H9 (cell line): ENCODE data around the gene CACNA1A. TPM values are rescaled to one million over a fixed set of nuclear protein-coding genes. Genes with fewer than 3 reads are reported as not detected.
"Not testable (repeated sequence)": the region's sequence is repeated elsewhere in the genome, so short reads cannot be mapped to it uniquely, and the experiment has no call there.

Experiments used
- DNase-seq: peaks from one replicate; pipeline ENCODE4 v3.0.0-alpha.2; 2017
- H2AFZ ChIP-seq: one replicate; pipeline ENCODE4 v1.6.1; 2013; ENCODE audit warnings: mild to moderate bottlenecking, low read length, control low read depth, moderate library complexity
- H2AK5ac ChIP-seq: 2 replicates; pipeline ENCODE4 v1.6.1; 2013; ENCODE audit warnings: low read length, control low read depth, mixed read lengths; ENCODE audit not compliant: insufficient read length
- H2BK120ac ChIP-seq: one replicate; pipeline ENCODE4 v1.6.1; 2013; ENCODE audit warnings: low read depth, mild to moderate bottlenecking, low read length, control low read depth, inconsistent platforms; ENCODE audit not compliant: poor library complexity, severe bottlenecking
- H2BK12ac ChIP-seq: 2 replicates; pipeline ENCODE4 v1.6.1; 2013; ENCODE audit warnings: low read length, control low read depth, mixed read lengths, low read depth; ENCODE audit not compliant: insufficient read length
- H2BK15ac ChIP-seq: 2 replicates; pipeline ENCODE4 v1.6.1; 2013; ENCODE audit warnings: low read depth, low read length, control low read depth
- H2BK20ac ChIP-seq: one replicate; pipeline ENCODE4 v1.6.1; 2013; ENCODE audit warnings: low read depth, mild to moderate bottlenecking, low read length, control low read depth, inconsistent platforms; ENCODE audit not compliant: poor library complexity, severe bottlenecking
- H2BK5ac ChIP-seq: 2 replicates; pipeline ENCODE4 v1.6.1; 2013; ENCODE audit warnings: low read length, control low read depth, mixed read lengths; ENCODE audit not compliant: insufficient read length
- H3K14ac ChIP-seq: 2 replicates; pipeline ENCODE4 v1.6.1; 2013; ENCODE audit warnings: low read length, control low read depth; ENCODE audit not compliant: insufficient read depth
- H3K18ac ChIP-seq: 2 replicates; pipeline ENCODE4 v1.6.1; 2013; ENCODE audit warnings: low read depth, mild to moderate bottlenecking, mixed read lengths, low read length, control low read depth; ENCODE audit not compliant: insufficient read length
- H3K23ac ChIP-seq: 2 replicates; pipeline ENCODE4 v1.6.1; 2013; ENCODE audit warnings: low read length, control low read depth, mixed read lengths, low read depth; ENCODE audit not compliant: insufficient read length
- H3K23me2 ChIP-seq: 2 replicates; pipeline ENCODE4 v1.6.1; 2013; ENCODE audit warnings: low read depth, mild to moderate bottlenecking, mixed read lengths, low read length, control low read depth; ENCODE audit not compliant: insufficient read length, poor library complexity, severe bottlenecking
- H3K27ac ChIP-seq: 2 replicates; pipeline ENCODE4 v1.5.1; 2013; ENCODE audit warnings: low read length, control low read depth, mixed read lengths, low read depth; ENCODE audit not compliant: insufficient read length
- H3K27me3 ChIP-seq: 2 replicates; pipeline ENCODE4 v1.6.1; 2013; ENCODE audit warnings: low read length, control low read depth, inconsistent platforms; ENCODE audit not compliant: insufficient read depth
- H3K4ac ChIP-seq: 2 replicates; pipeline ENCODE4 v1.6.1; 2013; ENCODE audit warnings: low read depth, mild to moderate bottlenecking, control low read depth, inconsistent platforms, low read length, moderate library complexity
- H3K4me1 ChIP-seq: 2 replicates; pipeline ENCODE4 v1.6.1; 2013; ENCODE audit warnings: low read length, control low read depth, inconsistent platforms; ENCODE audit not compliant: insufficient read depth
- H3K4me2 ChIP-seq: 2 replicates; pipeline ENCODE4 v1.6.1; 2013; ENCODE audit warnings: low read length, control low read depth, mixed read lengths; ENCODE audit not compliant: insufficient read length, insufficient read depth
- H3K56ac ChIP-seq: 2 replicates; pipeline ENCODE4 v1.6.1; 2013; ENCODE audit warnings: low read depth, mild to moderate bottlenecking, mixed read lengths, low read length, control low read depth; ENCODE audit not compliant: insufficient read length
- H3K79me1 ChIP-seq: 2 replicates; pipeline ENCODE4 v1.6.1; 2013; ENCODE audit warnings: low read depth, mild to moderate bottlenecking, moderate library complexity, low read length, control low read depth, inconsistent platforms; ENCODE audit not compliant: insufficient read depth, poor library complexity, severe bottlenecking
- H3K79me2 ChIP-seq: 2 replicates; pipeline ENCODE4 v1.6.1; 2013; ENCODE audit warnings: low read length, control low read depth, inconsistent platforms; ENCODE audit not compliant: insufficient read depth
- H3K9ac ChIP-seq: 2 replicates; pipeline ENCODE4 v1.6.1; 2013; ENCODE audit warnings: low read length, control low read depth, mixed read lengths; ENCODE audit not compliant: insufficient read length; ENCODE audit errors: extremely low read depth
- H3K9me3 ChIP-seq: one replicate; pipeline ENCODE4 v1.6.1; 2013; ENCODE audit warnings: low read depth, low read length, inconsistent platforms; ENCODE audit not compliant: control insufficient read depth
- H3T11ph ChIP-seq: one replicate; pipeline ENCODE4 v1.6.1; 2013; ENCODE audit warnings: mild to moderate bottlenecking, low read length, control low read depth, inconsistent platforms
- H4K20me1 ChIP-seq: one replicate; pipeline ENCODE4 v1.6.1; 2013; ENCODE audit not compliant: control insufficient read depth, insufficient read length, insufficient read depth
- H4K5ac ChIP-seq: 2 replicates; pipeline ENCODE4 v1.6.1; 2013; ENCODE audit warnings: low read depth, mild to moderate bottlenecking, mixed read lengths, low read length, control low read depth; ENCODE audit not compliant: insufficient read length
- H4K8ac ChIP-seq: replicated peaks from 2 replicates; pipeline ENCODE4 v1.6.1; 2013; ENCODE audit warnings: low read length, control low read depth, mixed read lengths, low read depth; ENCODE audit not compliant: insufficient read length
- H4K91ac ChIP-seq: 2 replicates; pipeline ENCODE4 v1.6.1; 2013; ENCODE audit warnings: low read depth, mild to moderate bottlenecking, moderate library complexity, mixed read lengths, low read length, control low read depth; ENCODE audit not compliant: insufficient read length
- H3K27ac Mint-ChIP-seq, 3 experiments: 2 replicates in 2 of 3; 3 replicates in 1 of 3; pipeline ENCODE4 v1.8.0; 2020 to 2021; ENCODE audit warnings: mixed read lengths in 3 of 3, mild to moderate bottlenecking in 1 of 3, moderate library complexity in 1 of 3
- H3K27me3 Mint-ChIP-seq: 2 replicates; pipeline ENCODE4 v1.8.0; 2021; ENCODE audit warnings: low read depth, mild to moderate bottlenecking, moderate library complexity, mixed read lengths
- H3K36me3 Mint-ChIP-seq, 3 experiments: 2 replicates in 2 of 3; 3 replicates in 1 of 3; pipeline ENCODE4 v1.8.0; 2020 to 2021; ENCODE audit warnings: low read depth in 3 of 3, mixed read lengths in 3 of 3; ENCODE audit not compliant: insufficient read depth in 1 of 3
- H3K4me1 Mint-ChIP-seq, 2 experiments: 2 replicates each; pipeline ENCODE4 v1.8.0; 2020; ENCODE audit warnings: mixed read lengths in 2 of 2
- H3K4me3 Mint-ChIP-seq, 2 experiments: 2 replicates in 1 of 2; 3 replicates in 1 of 2; pipeline ENCODE4 v1.8.0; 2020 to 2021; ENCODE audit warnings: mild to moderate bottlenecking in 2 of 2, mixed read lengths in 2 of 2, moderate library complexity in 1 of 2
- H3K9me3 Mint-ChIP-seq, 2 experiments: 2 replicates in 1 of 2; 3 replicates in 1 of 2; pipeline ENCODE4 v1.8.0; 2020; ENCODE audit warnings: mild to moderate bottlenecking in 2 of 2, mixed read lengths in 2 of 2, moderate library complexity in 1 of 2
- WGBS: extraction: QIAGEN DNeasy Blood & Tissue Kit; methylation state at CpG from one replicate; pipeline ENCODE4 v1.1.7; 2013; ENCODE audit warnings: missing lambda C conversion rate, low lambda C conversion rate, mixed read lengths; ENCODE audit not compliant: insufficient read length; ENCODE audit errors: extremely low coverage; 5-methylcytosine and 5-hydroxymethylcytosine counted together
- total RNA-seq: library from RNA; stranded (reverse); gene quantifications from 2 replicates; pipeline ENCODE4 v1.2.1, GENCODE V29; 2021
- TF ChIP-seq, protein P1 (sequence below): fragments of 200-600 bp; sonication (generic); conservative IDR thresholded peaks from 3 replicates; pipeline ENCODE4 v1.8.0; 2021; ENCODE audit warnings: antibody characterized with exemption, mild to moderate bottlenecking

The CACNA1A gene
- total RNA-seq, 1 experiment from 2014 or later, result 8.0 TPM

DNA sequence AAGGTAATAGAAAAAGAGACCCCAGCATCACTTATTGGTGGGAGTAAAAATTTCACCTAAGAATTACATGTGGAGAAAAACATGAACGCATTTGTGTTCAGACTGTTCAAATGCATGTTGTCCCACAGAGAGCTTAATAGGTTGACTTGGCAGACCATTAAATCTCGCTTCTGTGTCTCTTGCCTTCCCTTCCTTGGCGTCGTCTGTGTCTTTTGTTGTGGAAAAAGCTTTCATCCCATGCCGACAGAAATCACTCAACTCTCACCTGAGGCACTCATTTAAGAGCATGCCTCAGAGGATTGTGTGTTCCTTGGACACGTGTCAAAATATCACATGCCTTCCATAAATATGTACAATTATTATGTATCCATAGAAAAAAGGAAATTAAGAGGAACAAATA lies 24.4 kb upstream of the CACNA1A start:
- no CpG with 5 or more reads among the region's 6 CpGs for WGBS
- H2BK120ac ChIP-seq, result no peak overlapping the region
- no peak overlapping the region for H4K5ac ChIP-seq
- no peak overlapping the region for H2BK5ac ChIP-seq
- TF ChIP-seq, protein P1, sequence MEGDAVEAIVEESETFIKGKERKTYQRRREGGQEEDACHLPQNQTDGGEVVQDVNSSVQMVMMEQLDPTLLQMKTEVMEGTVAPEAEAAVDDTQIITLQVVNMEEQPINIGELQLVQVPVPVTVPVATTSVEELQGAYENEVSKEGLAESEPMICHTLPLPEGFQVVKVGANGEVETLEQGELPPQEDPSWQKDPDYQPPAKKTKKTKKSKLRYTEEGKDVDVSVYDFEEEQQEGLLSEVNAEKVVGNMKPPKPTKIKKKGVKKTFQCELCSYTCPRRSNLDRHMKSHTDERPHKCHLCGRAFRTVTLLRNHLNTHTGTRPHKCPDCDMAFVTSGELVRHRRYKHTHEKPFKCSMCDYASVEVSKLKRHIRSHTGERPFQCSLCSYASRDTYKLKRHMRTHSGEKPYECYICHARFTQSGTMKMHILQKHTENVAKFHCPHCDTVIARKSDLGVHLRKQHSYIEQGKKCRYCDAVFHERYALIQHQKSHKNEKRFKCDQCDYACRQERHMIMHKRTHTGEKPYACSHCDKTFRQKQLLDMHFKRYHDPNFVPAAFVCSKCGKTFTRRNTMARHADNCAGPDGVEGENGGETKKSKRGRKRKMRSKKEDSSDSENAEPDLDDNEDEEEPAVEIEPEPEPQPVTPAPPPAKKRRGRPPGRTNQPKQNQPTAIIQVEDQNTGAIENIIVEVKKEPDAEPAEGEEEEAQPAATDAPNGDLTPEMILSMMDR, result no peak
- no peak overlapping the region for H3K4ac ChIP-seq
- no peak overlapping the region for H2BK12ac ChIP-seq
- no peak overlapping the region for H3K23ac ChIP-seq
- H3K4me1 Mint-ChIP-seq, result peaks cover 3 to 4% of the 10 kb centered on the region in 2 experiments
- no peak overlapping the region for H3K18ac ChIP-seq
- H2BK20ac ChIP-seq, result no peak overlapping the region
- no peak overlapping the region for H3K56ac ChIP-seq
- H3K4me1 ChIP-seq, result no peaks in the 10 kb centered on the region
- H3K4me3 Mint-ChIP-seq, result no peak overlapping the region
- H3K14ac ChIP-seq, result no peak overlapping the region
- no peaks in the 10 kb centered on the region for H3K79me1 ChIP-seq
- H3K9me3 ChIP-seq, result no peaks in the 10 kb centered on the region
- no peak overlapping the region for H2AK5ac ChIP-seq
- no peak overlapping the region for H2BK15ac ChIP-seq
- no peak overlapping the region for H4K91ac ChIP-seq
- H3K27ac Mint-ChIP-seq, result no peak overlapping the region
- no peak overlapping the region for H3K27ac ChIP-seq
- H3T11ph ChIP-seq, result no peak overlapping the region
- no peaks in the 10 kb centered on the region for H3K23me2 ChIP-seq
- no peak overlapping the region for H3K4me2 ChIP-seq
- no peak overlapping the region for H2AFZ ChIP-seq
- H4K8ac ChIP-seq, result no peak overlapping the region
- peaks cover 21% of the 10 kb centered on the region for H3K27me3 Mint-ChIP-seq
- H3K36me3 Mint-ChIP-seq, result no peaks in the 10 kb centered on the region
- no peaks in the 10 kb centered on the region for H4K20me1 ChIP-seq
- no peaks in the 10 kb centered on the region for H3K27me3 ChIP-seq
- peak; percentile 31 for DNase-seq
- H3K9ac ChIP-seq, result no peak overlapping the region
- no peaks in the 10 kb centered on the region for H3K79me2 ChIP-seq
- H3K9me3 Mint-ChIP-seq, result peaks cover 2 to 5% of the 10 kb centered on the region in 2 experiments; a peak in 2 of 5 replicates

DNA sequence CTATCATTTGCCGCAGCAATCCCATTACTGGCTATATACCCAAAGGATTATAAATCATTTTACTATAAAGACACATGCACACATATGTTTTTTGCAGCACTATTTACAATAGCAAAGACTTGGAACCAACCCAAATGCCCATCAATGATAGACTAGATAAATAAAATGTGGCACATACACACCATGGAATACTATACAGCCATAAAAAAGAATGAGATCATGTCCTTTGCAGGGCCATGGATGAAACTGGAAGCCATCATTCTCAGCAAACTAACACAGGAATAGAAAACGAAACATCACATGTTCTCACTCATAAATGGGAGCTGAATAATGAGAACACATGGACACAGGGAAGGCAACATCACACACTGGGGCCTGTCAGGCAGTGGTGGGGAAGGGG lies 23.4 kb upstream of the CACNA1A start:
- not testable (repeated sequence) for DNase-seq, H3K9ac ChIP-seq, H3K4me1 ChIP-seq, H2AFZ ChIP-seq, H2BK20ac ChIP-seq, H3K56ac ChIP-seq, H4K91ac ChIP-seq, H3K23ac ChIP-seq, H2BK15ac ChIP-seq, H3K18ac ChIP-seq, H3K27ac Mint-ChIP-seq, H3K23me2 ChIP-seq, H2BK120ac ChIP-seq, H3K4ac ChIP-seq, H3K79me1 ChIP-seq, H3K79me2 ChIP-seq, H2BK12ac ChIP-seq, H4K8ac ChIP-seq, H3K4me2 ChIP-seq, H3K9me3 ChIP-seq, H3K14ac ChIP-seq, H2AK5ac ChIP-seq, H3T11ph ChIP-seq, H2BK5ac ChIP-seq, H3K27me3 ChIP-seq, H3K36me3 Mint-ChIP-seq, H3K27ac ChIP-seq, H3K4me1 Mint-ChIP-seq, H4K20me1 ChIP-seq, H4K5ac ChIP-seq, H3K9me3 Mint-ChIP-seq
- Mint-ChIP-seq H3K27me3 (peaks cover 25% of the 10 kb centered on the region), H3K4me3 (peak overlapping the region in 1 of 2 experiments; percentile 57; a peak in 1 of 5 replicates)
- no CpG with 5 or more reads among the region's 2 CpGs for WGBS
